HepG2 (cell line): ENCODE results near the gene ALPL. TPM values are rescaled to one million over a fixed set of nuclear protein-coding genes. Genes with fewer than 3 reads are reported as not detected.

Experiments
- ATAC-seq: fragments of 200-7000 bp; cut with Tn5 transposase; 3 replicates; pipeline ENCODE4 v1.9.1; 2020; ENCODE audit warnings: mild to moderate bottlenecking, moderate library complexity
- BruUV-seq: library from RNA; stranded (reverse); fragments of 400-500 nt; replicated peaks from 2 replicates; lab custom pipeline; 2021; lab: Mats Ljungman, UMichigan
- CTCF ChIA-PET: fragments of 300-600 bp; formaldehyde crosslinking; extraction: SDS; loops from one replicate; lab custom pipeline; 2021; ENCODE audit warnings: low total read pairs, inconsistent platforms, low intra/inter-chr PET ratio; lab: Yijun Ruan, JAX
- POLR2A ChIA-PET: fragments of 350-600 bp; sonication (Branson Sonifier 250); formaldehyde crosslinking; loops from one replicate; lab custom pipeline; 2020; ENCODE audit warnings: antibody characterized with exemption, inconsistent platforms; lab: Yijun Ruan, JAX
- DNase-seq: peaks from one replicate; pipeline ENCODE4 v3.0.0-alpha.2; 2015; ENCODE audit warnings: low spot score
- FAIRE-seq: peaks from 3 replicates; lab custom pipeline; 2011; peaks lifted over from hg19 to GRCh38; lab: Jason Lieb, UNC
- H2AFZ ChIP-seq: one replicate; pipeline ENCODE4 v1.6.1; 2011; ENCODE audit warnings: low read length, inconsistent platforms
- H3K27ac ChIP-seq: fragments of 300-600 bp; 3 replicates; pipeline ENCODE4 v1.8.0; 2011; ENCODE audit warnings: mixed run types, mild to moderate bottlenecking, mixed read lengths, low read length, inconsistent platforms; ENCODE audit not compliant: insufficient read depth; ENCODE audit errors: extremely low read length
- H3K27me3 ChIP-seq, 2 experiments: fragments of 200-600 bp in 1 of 2; 2 replicates in 1 of 2; 3 replicates in 1 of 2; pipeline versions ENCODE4 v1.6.0 to v1.8.0; 2011; ENCODE audit warnings: low read length in 2 of 2, mild to moderate bottlenecking in 2 of 2, moderate library complexity in 2 of 2, inconsistent platforms in 1 of 2; ENCODE audit not compliant: insufficient read depth in 2 of 2, control insufficient read depth in 1 of 2
- H3K36me3 ChIP-seq, 2 experiments: fragments of 200-600 bp in 1 of 2; replicated peaks in 1 of 2; 2 replicates in 1 of 2; 3 replicates in 1 of 2; pipeline versions ENCODE4 v1.5.1 to v1.8.0; 2011; ENCODE audit warnings: low read length in 2 of 2, inconsistent platforms in 1 of 2; ENCODE audit not compliant: insufficient read depth in 2 of 2, control insufficient read depth in 1 of 2
- H3K4me1 ChIP-seq: 2 replicates; pipeline ENCODE4 v1.5.1; 2012; ENCODE audit warnings: low read length, inconsistent platforms; ENCODE audit not compliant: insufficient read depth
- H3K4me2 ChIP-seq: 2 replicates; pipeline ENCODE4 v1.6.0; 2011; ENCODE audit warnings: low read depth, low read length, inconsistent platforms
- H3K4me3 ChIP-seq, 3 experiments: fragments of 200-600 bp in 1 of 3; sonication (generic), shearing (Covaris generic) in 1 of 3; replicated peaks in 1 of 3; 2 replicates each; pipeline ENCODE4 v1.5.1; 2011 to 2016; ENCODE audit warnings: low read length in 3 of 3, inconsistent platforms in 2 of 3, low read depth in 2 of 3, mild to moderate bottlenecking in 2 of 3, control low read depth in 1 of 3, mixed read lengths in 1 of 3; ENCODE audit not compliant: insufficient read depth in 1 of 3
- H3K79me2 ChIP-seq: one replicate; pipeline ENCODE4 v1.6.1; 2011; ENCODE audit warnings: low read length, inconsistent platforms; ENCODE audit not compliant: insufficient read depth
- H3K9ac ChIP-seq: 2 replicates; pipeline ENCODE4 v1.6.0; 2011; ENCODE audit warnings: mild to moderate bottlenecking, low read depth, low read length, inconsistent platforms; ENCODE audit not compliant: insufficient read depth
- H3K9me3 ChIP-seq: 2 replicates; pipeline ENCODE4 v1.5.1; 2012; ENCODE audit warnings: mild to moderate bottlenecking, low read length
- H4K20me1 ChIP-seq: 2 replicates; pipeline ENCODE4 v1.6.0; 2011; ENCODE audit warnings: inconsistent platforms, mild to moderate bottlenecking, low read length, moderate library complexity; ENCODE audit not compliant: insufficient read depth
- KDM5B ChIP-seq: sonication (generic); formaldehyde crosslinking; IDR thresholded peaks from 2 replicates; pipeline ENCODE4 v1.4.0; 2020; ENCODE audit warnings: missing genetic modification reagents, mild to moderate bottlenecking, borderline replicate concordance
- ZMYM3 ChIP-seq: sonication (generic); formaldehyde crosslinking; IDR thresholded peaks from 2 replicates; pipeline ENCODE4 v1.5.1; 2020; ENCODE audit warnings: mild to moderate bottlenecking, missing genetic modification reagents
- ZNF652 ChIP-seq: IDR thresholded peaks from 2 replicates; pipeline ENCODE4 v1.6.1; 2016; ENCODE audit warnings: low read depth, borderline replicate concordance
- ZNF768 ChIP-seq: sonication (generic); formaldehyde crosslinking; IDR thresholded peaks from 2 replicates; pipeline ENCODE4 v1.4.0; 2020; ENCODE audit warnings: missing genetic modification reagents
- ZNF878 ChIP-seq: sonication (generic); formaldehyde crosslinking; IDR thresholded peaks from 2 replicates; pipeline ENCODE4 v1.8.1; 2023; ENCODE audit warnings: mild to moderate bottlenecking, missing genetic modification reagents, moderate library complexity
- WGBS: methylation state at CpG from one replicate; pipeline ENCODE4 v1.1.6; 2017; ENCODE audit warnings: low lambda C conversion rate; 5-methylcytosine and 5-hydroxymethylcytosine counted together
- in situ Hi-C: cut with HindIII; loops from 2 replicates; pipeline ENCODE4 v1.10.0; 2017; ENCODE audit warnings: low pct_unique_long_range_greater_than_20kb; ENCODE audit not compliant: extremely low pct_ligation_motif_present
- intact Hi-C: fragments of 100-400 bp; cut with micrococcal nuclease; formaldehyde crosslinking; loops from one replicate; pipeline ENCODE4 v1.10.0; 2022; ENCODE audit not compliant: unreplicated experiment
- polyA plus RNA-seq, 8 experiments: library from polyadenylated mRNA; depleted of rRNA in 3 of 8; stranded (reverse) in 7 of 8; unstranded in 1 of 8; fragments of >200 nt; fragmentation: Illumina TruSeq in 4 of 8; extraction: Trizol in 4 of 8; gene quantifications; 2 replicates each; pipeline versions ENCODE4 v1.2.1 to v1.2.3, GENCODE V29; 2011 to 2016; ENCODE audit warnings: low read depth in 4 of 8, missing spikeins in 1 of 8, mixed read lengths in 1 of 8; ENCODE audit not compliant: insufficient read depth in 1 of 8
- total RNA-seq, 5 experiments: library from RNA; depleted of rRNA; stranded (reverse); fragments of >200 nt; fragmentation: Illumina TruSeq; extraction: Trizol; gene quantifications; 2 replicates each; pipeline ENCODE4 v1.2.3, GENCODE V29; 2016; ENCODE audit warnings: low read depth in 1 of 5

ALPL gene
- total and polyA plus RNA-seq, 2 of the 13 experiments (the other 11 are each of a cell fraction or from before 2014, with no cell fraction given) = 0.12 TPM; not detected in 1

GRCh38 chr1:21596174-21596573, 87.0 kb downstream of the ALPL start:
- no TSS peak for BruUV-seq
- ATAC-seq = no peak
- CTCF ChIA-PET = interaction anchor here (1.1 to 1.4 kb wide), 2 partner anchors 88 to 225 kb away, joined by 4 read pairs; no protein-coding TSS in a partner anchor

GRCh38 chr1:21596628-21597027, 87.4 kb downstream of the ALPL start:
- Histone ChIP-seq H3K9me3 (no peaks in the 10 kb centered on the region), H3K27me3 (no peaks in the 10 kb centered on the region; a peak in 1 of 5 replicates), H3K27ac (no peak overlapping the region), H3K36me3 (peaks cover 4 to 7% of the 10 kb centered on the region in 2 experiments; a peak in 3 of 5 replicates), H3K79me2 (no peaks in the 10 kb centered on the region), H3K4me2 (no peak overlapping the region), H3K9ac (no peak overlapping the region), H3K4me1 (peaks cover 13% of the 10 kb centered on the region), H2AFZ (no peak overlapping the region), H4K20me1 (no peaks in the 10 kb centered on the region; the same call in 1 of the 2 replicates), H3K4me3 (no peak overlapping the region)
- CTCF ChIA-PET = no interaction called here
- no peak for TF ChIP-seq ZNF878 (CRISPR knock-in tag)
- TF ChIP-seq ZNF768 (CRISPR knock-in tag) = peak; percentile 94
- 0 out of 2 replicates have a peak, but pooled peaks have one; percentile 26 for TF ChIP-seq ZMYM3
- no peak for FAIRE-seq
- intact Hi-C loops (no loop called here), in situ Hi-C loops (no loop called here)
- 86% methylated on average over 2 of the region's 2 CpGs for WGBS
- POLR2A ChIA-PET = no interaction called here
- no peak for ATAC-seq
- BruUV-seq = no TSS peak
- no peak for DNase-seq

More at GRCh38 chr1:21596174-21596573, 87.0 kb downstream of the ALPL start:
- no peak for FAIRE-seq
- H3K79me2 ChIP-seq = no peaks in the 10 kb centered on the region
- in situ Hi-C loops = no loop called here
- no peak overlapping the region for H3K27ac ChIP-seq
- H3K4me1 ChIP-seq = peaks cover 15% of the 10 kb centered on the region
- DNase-seq = no peak
- no peak overlapping the region for H3K4me2 ChIP-seq
- H3K36me3 ChIP-seq = peaks cover 4 to 7% of the 10 kb centered on the region in 2 experiments; a peak in 3 of 5 replicates
- intact Hi-C loops = no loop called here
- no peaks in the 10 kb centered on the region for H3K9me3 ChIP-seq
- TF ChIP-seq ZNF652 (CRISPR knock-in tag) (0 out of 2 replicates have a peak, but pooled peaks have one; percentile 44), KDM5B (no peak)
- TF ChIP-seq, all 625 proteins: peak for 1
- H4K20me1 ChIP-seq = no peaks in the 10 kb centered on the region; the same call in 1 of the 2 replicates
- H3K9ac ChIP-seq = no peak overlapping the region
- no peak overlapping the region for H2AFZ ChIP-seq
- POLR2A ChIA-PET = no interaction called here
- no peak overlapping the region for H3K4me3 ChIP-seq
- whole genome bisulfite sequencing = 100% methylated on average over 1 of the region's 11 CpGs
- H3K27me3 ChIP-seq = peaks cover 0 to 3% of the 10 kb centered on the region in 2 experiments; a peak in 1 of 5 replicates
